Large intestine (tissue), 3 donors: ENCODE results near the gene KAT8. TPM values are rescaled to one million over a fixed set of nuclear protein-coding genes. Genes with fewer than 3 reads are reported as not detected.
"Not testable (repeated sequence)": the region's sequence is repeated elsewhere in the genome, so short reads cannot be mapped to it uniquely, and the experiment has no call there.

ENCODE experiments used
- DNase-seq, 2 donors: peaks; one replicate each; pipeline versions ENCODE4 v3.0.0 to v3.0.0-alpha.2; 2013
- H3K27ac ChIP-seq: one replicate; pipeline ENCODE4 v1.5.1; 2013; ENCODE audit warnings: low read length
- H3K27me3 ChIP-seq: 2 replicates; pipeline ENCODE4 v1.6.1; 2013; ENCODE audit warnings: low read length; ENCODE audit not compliant: control insufficient read depth, insufficient read depth
- H3K36me3 ChIP-seq: 2 replicates; pipeline ENCODE4 v1.6.1; 2013; ENCODE audit warnings: low read length; ENCODE audit not compliant: control insufficient read depth, insufficient read depth
- H3K4me1 ChIP-seq: one replicate; pipeline ENCODE4 v1.6.1; 2013; ENCODE audit warnings: low read length; ENCODE audit not compliant: control insufficient read depth, insufficient read depth
- H3K4me3 ChIP-seq: one replicate; pipeline ENCODE4 v1.5.1; 2013; ENCODE audit warnings: low read length
- H3K9me3 ChIP-seq: one replicate; pipeline ENCODE4 v1.6.1; 2013; ENCODE audit warnings: mild to moderate bottlenecking, low read depth, low read length, moderate library complexity; ENCODE audit not compliant: control insufficient read depth
- WGBS: methylation state at CpG from one replicate; pipeline ENCODE4 v1.1.5; 2013; ENCODE audit warnings: low lambda C conversion rate; ENCODE audit not compliant: insufficient coverage; 5-methylcytosine and 5-hydroxymethylcytosine counted together
- polyA plus RNA-seq: library from polyadenylated mRNA; unstranded; fragments of 120-200 nt; gene quantifications from one replicate; pipeline ENCODE4 v1.2.1, GENCODE V29; 2013

The KAT8 gene
- polyA plus RNA-seq, 1 donor, result 57.7 TPM

GRCh38 chr16:31131841-31132271 is 14.4 kb downstream of the KAT8 start:
- Histone ChIP-seq H3K9me3 (no peaks in the 10 kb centered on the region), H3K27me3 (no peaks in the 10 kb centered on the region), H3K4me3 (no peak overlapping the region), H3K4me1 (peaks cover 78% of the 10 kb centered on the region), H3K36me3 (peaks cover 65% of the 10 kb centered on the region), H3K27ac (peak overlapping the region; percentile 97)
- no CpG with 5 or more reads among the region's 5 CpGs for WGBS
- peak; percentile 93 to 97 for DNase-seq

- H3K9me3 ChIP-seq, result no peaks in the 10 kb centered on the region
- peak overlapping the region; percentile 97 for H3K27ac ChIP-seq
- peaks cover 59% of the 10 kb centered on the region for H3K36me3 ChIP-seq
- peaks cover 75% of the 10 kb centered on the region for H3K4me1 ChIP-seq
- DNase-seq, result no peak
- H3K4me3 ChIP-seq, result no peak overlapping the region
- H3K27me3 ChIP-seq, result no peaks in the 10 kb centered on the region
- no CpG with 5 or more reads among the region's 20 CpGs for WGBS
Measured at GRCh38 chr16:31132303-31132979, 15.0 kb downstream of the KAT8 start.

GRCh38 chr16:31133046-31133501 is 15.6 kb downstream of the KAT8 start:
- Histone ChIP-seq H3K9me3 (no peaks in the 10 kb centered on the region), H3K36me3 (peaks cover 53% of the 10 kb centered on the region), H3K27me3 (no peaks in the 10 kb centered on the region), H3K4me1 (peaks cover 71% of the 10 kb centered on the region), H3K4me3 (peak overlapping the region; percentile 80), H3K27ac (peak overlapping the region; percentile 97)
- DNase-seq, result no peak
- WGBS, result no CpG with 5 or more reads among the region's 6 CpGs

- Histone ChIP-seq H3K36me3 (peaks cover 50% of the 10 kb centered on the region), H3K27ac (peak overlapping the region; percentile 97)
- no CpG with 5 or more reads among the region's 5 CpGs for whole genome bisulfite sequencing
Measured at GRCh38 chr16:31134091-31134571, 16.7 kb downstream of the KAT8 start.

GRCh38 chr16:31134625-31135534 is 17.4 kb downstream of the KAT8 start:
- no CpG with 5 or more reads among the region's 18 CpGs for WGBS
- H3K9me3 ChIP-seq, result no peaks in the 10 kb centered on the region
- H3K4me3 ChIP-seq, result peak overlapping the region; percentile 80
- peak overlapping the region; percentile 97 for H3K27ac ChIP-seq
- DNase-seq, result peak; percentile 67 to 74
- peaks cover 43% of the 10 kb centered on the region for H3K36me3 ChIP-seq
- H3K4me1 ChIP-seq, result peaks cover 69% of the 10 kb centered on the region
- no peaks in the 10 kb centered on the region for H3K27me3 ChIP-seq

More at GRCh38 chr16:31134091-31134571, 16.7 kb downstream of the KAT8 start:
- peaks cover 71% of the 10 kb centered on the region for H3K4me1 ChIP-seq
- DNase-seq, result peak in 1 of 2 donors; percentile 26
- H3K27me3 ChIP-seq, result no peaks in the 10 kb centered on the region
- peak overlapping the region; percentile 80 for H3K4me3 ChIP-seq
- H3K9me3 ChIP-seq, result no peaks in the 10 kb centered on the region

GRCh38 chr16:31135535-31136286 is 18.2 kb downstream of the KAT8 start, which contains the start of gene PRSS8:
Gene PRSS8, minus strand, starts transcription at chr16:31135727. Its CDS starts 229 bp downstream, at chr16:31135498.
- Histone ChIP-seq H3K27me3 (no peaks in the 10 kb centered on the region), H3K4me3 (peak within 1 kb of the TSS; percentile 80), H3K4me1 (peaks cover 67% of the 10 kb centered on the region), H3K36me3 (peaks cover 34% of the 10 kb centered on the region), H3K9me3 (no peaks in the 10 kb centered on the region), H3K27ac (peak within 1 kb of the TSS; percentile 97)
- WGBS, result no CpG with 5 or more reads among the region's 22 CpGs
- DNase-seq, result peak; percentile 88 to 94

- H3K9me3 ChIP-seq, result no peaks in the 10 kb centered on the region
- H3K27me3 ChIP-seq, result no peaks in the 10 kb centered on the region
- 100% methylated on average over 1 of the region's 6 CpGs for WGBS
- no peak for DNase-seq
- H3K36me3 ChIP-seq, result peaks cover 29% of the 10 kb centered on the region
- peaks cover 67% of the 10 kb centered on the region for H3K4me1 ChIP-seq
- H3K27ac ChIP-seq, result peak overlapping the region; percentile 97
- no peak overlapping the region for H3K4me3 ChIP-seq
Measured at GRCh38 chr16:31136287-31136662, 18.8 kb downstream of the KAT8 start.

- Histone ChIP-seq H3K4me1 (peaks cover 69% of the 10 kb centered on the region), H3K36me3 (peaks cover 22% of the 10 kb centered on the region)
- not testable (repeated sequence) for H3K27ac ChIP-seq, H3K9me3 ChIP-seq, DNase-seq, H3K27me3 ChIP-seq, H3K4me3 ChIP-seq
- WGBS, result 94% methylated on average over 6 of the region's 20 CpGs
Measured at GRCh38 chr16:31136822-31137499, 19.5 kb downstream of the KAT8 start.

GRCh38 chr16:31138621-31139578 is 21.4 kb downstream of the KAT8 start:
- H3K4me3 ChIP-seq, result no peak overlapping the region
- 40% methylated on average over 1 of the region's 27 CpGs for WGBS

More at GRCh38 chr16:31138621-31139578, 21.4 kb downstream of the KAT8 start:
- peak overlapping the region; percentile 93 for H3K27ac ChIP-seq
- peaks cover 6% of the 10 kb centered on the region for H3K9me3 ChIP-seq
- no peaks in the 10 kb centered on the region for H3K27me3 ChIP-seq
- DNase-seq, result peak; percentile 83 to 93
- H3K4me1 ChIP-seq, result peaks cover 54% of the 10 kb centered on the region
- H3K36me3 ChIP-seq, result peaks cover 3% of the 10 kb centered on the region
